HL-60/S4 treated with phorbol 12-myristate 13-acetate at 8.2 ng/mL for 4 days and 3 days (cell line): ENCODE results near the gene DNAJC17.

Source experiments
- in situ Hi-C: fragments of 300-500 bp; cut with MboI; formaldehyde crosslinking; loops from 2 replicates; pipeline ENCODE4 v1.15.0; 2022; ENCODE audit warnings: low sequenced_read_pairs

DNAJC17 gene

GRCh38 chr15:40830884-40831283 is 23.6 kb upstream of the DNAJC17 start:
- in situ Hi-C loops = no loop called here

DNA sequence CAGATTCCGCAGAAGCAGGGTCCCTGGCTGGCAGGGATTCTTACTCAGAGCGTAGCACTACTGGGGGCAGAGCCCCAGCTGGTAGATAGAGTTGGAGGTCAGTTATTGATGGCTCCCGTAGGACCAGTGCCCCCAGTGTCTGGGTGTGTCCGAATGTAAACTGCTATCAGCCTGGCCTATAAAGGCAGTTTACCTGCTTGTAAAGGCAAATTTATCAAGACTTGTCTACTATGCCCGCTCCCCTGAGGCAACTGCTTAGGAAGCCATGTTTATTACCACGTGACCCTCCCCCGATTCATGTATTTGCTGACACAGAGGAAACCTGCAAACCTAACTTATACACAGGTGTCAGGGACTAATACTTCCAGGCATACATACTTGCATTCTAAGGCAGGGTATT is 21.8 kb upstream of the DNAJC17 start:
- in situ Hi-C loops = no loop called here

DNA sequence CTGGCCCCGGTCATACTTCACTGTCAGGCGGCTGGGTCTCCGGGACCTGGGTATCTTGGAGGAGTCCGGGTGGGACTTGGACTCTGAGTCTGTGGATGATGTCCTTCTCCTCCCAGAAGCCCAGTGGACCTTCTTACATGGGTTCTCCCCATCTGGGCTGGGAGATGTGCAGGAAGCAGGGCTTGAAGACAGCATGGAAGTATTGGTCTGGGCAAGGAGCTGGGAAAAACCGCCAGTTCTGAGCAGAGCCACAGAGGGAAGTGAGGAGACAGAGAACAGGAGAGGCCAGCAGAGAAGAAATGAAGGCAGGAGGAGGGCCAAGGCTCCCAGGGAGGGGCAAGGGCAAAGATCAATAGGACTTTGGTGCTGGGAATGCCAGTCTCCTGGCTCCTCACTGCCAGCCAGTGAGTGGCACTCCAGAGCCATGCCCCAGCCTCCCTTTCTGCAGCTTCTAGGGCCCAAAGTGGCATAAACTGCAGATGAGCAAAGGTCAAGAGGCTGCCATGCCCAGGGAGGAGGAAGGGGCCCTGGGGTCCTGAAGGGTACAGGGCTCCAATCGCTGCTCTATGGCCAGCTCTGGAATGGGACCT is 21.3 kb upstream of the DNAJC17 start, which contains the start of gene PPP1R14D:
Gene PPP1R14D (minus strand): TSS at position 262 of the 590 bp plus-strand sequence. CDS start 67 bp downstream, at position 195.
- in situ Hi-C loops = no loop called here

DNA sequence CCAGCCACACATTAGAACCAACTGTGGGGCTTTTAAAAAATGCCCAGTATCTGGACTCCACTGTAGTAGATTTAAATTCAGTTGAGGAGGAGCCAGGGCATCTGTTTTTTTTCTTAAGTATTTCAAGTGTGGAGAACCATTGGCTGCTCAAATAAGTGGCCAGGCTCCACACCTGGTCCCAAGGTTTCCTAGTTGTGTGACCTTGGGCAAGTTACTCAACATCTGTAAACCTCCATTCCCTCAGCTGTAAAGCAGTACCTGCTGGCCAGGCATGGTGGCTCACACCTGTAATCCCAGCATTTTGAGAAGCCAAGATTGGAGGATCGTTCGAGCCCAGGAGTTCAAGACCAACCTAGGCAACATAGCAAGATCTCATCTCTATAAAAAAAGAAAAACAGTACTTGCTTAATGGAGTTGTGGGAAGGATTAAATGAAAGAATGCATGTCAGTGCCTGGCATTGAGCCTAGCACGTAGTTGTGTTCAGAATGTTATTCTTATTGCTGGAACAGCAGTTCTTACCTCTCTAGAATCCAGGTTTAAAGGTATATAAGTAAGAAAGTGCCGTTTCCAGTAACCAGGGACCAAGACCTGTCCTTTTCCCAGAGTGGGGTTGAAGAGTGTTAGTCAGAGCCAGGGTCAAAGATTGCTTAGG is 19.3 kb upstream of the DNAJC17 start:
- in situ Hi-C loops = no loop called here

DNA sequence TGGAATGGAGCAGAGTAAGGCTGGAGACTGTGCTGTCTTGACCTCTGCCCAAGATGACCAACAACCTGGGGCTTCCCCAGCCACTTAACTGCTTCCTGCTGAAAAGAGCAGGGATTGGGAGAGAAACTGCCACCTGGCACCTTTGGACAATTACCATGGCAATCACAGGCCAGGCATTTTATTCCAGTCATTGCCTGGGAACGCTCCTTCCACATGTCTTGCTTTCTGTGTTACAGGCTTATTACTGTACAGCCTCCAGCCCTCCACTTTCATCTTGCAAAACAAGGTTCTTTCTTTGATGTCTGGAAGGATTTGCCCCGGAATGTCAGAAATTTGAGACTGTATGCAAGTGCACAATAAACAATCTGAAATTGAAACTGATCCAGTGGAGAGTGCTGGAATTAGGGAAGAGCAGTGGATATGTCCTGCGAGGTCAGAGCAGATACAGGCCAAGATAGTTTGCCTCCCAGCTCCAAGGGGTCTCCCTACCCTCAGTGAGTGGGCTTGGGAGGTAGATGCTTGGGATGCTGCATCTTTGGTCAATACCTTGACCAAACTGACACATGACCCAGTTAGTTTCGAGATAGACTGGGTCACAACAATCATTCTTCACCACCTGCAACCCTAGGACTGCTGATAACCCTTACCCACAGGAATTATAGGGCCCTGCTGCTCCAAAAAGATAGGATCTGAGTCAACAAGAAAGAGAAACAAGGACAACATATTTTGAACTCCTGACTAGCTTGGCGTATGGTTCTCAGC is 18.6 kb upstream of the DNAJC17 start:
- in situ Hi-C loops = no loop called here

- in situ Hi-C loops = no loop called here
These were observed 16.5 kb upstream of the DNAJC17 start for GRCh38 chr15:40823572-40824343.

GRCh38 chr15:40821195-40821594 is 13.9 kb upstream of the DNAJC17 start:
- in situ Hi-C loops = no loop called here

DNA sequence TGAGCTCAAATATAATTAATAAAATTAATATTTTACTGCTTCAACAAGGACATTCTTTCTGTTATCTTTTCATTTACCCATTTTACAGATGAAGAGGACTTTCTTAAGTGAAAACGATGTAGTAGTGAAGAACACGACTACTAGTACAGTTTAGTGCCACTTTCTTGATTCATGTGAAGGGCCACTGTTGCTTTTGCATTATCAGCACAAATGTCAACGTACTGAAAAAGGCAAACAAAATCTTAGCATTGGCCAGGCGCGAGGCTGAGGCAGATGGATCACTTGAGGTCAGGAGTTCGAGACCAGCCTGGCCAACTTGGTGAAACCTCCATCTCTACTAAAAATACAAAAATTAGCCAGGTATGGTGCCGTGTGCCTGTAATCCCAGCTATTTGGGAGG is 11.8 kb upstream of the DNAJC17 start:
- in situ Hi-C loops = no loop called here

- in situ Hi-C loops = no loop called here
These were observed 7.9 kb upstream of the DNAJC17 start for GRCh38 chr15:40815042-40815698.

GRCh38 chr15:40812721-40813425 is 5.6 kb upstream of the DNAJC17 start:
- in situ Hi-C loops = no loop called here

DNA sequence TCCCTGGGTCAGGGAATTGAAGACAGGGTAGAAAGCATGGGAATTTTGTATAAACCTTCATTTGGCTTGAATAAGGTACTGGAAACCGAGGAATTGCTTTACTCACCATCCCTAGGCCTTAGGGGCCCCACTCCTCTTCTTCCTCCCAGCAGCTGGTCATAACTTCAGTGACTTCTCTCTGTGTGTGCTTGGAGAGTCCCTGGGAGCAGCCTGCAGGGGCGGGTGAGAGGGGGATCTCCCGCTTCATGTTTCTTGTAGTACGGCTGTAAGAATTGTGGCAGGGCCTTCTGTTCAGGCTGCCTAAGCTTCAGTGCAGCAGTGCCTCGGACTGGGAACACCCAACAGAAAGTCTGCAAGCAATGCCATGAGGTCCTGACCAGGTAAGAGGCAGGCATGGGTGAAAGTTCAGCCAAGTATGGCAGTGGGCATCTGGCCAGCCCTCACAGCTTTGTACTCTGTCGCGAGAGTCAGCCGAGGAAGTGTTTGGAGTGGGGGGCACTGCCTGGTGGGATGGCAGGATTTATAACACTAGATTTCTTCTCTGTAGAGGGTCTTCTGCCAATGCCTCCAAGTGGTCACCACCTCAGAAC is 1.7 kb upstream of the DNAJC17 start:
- in situ Hi-C loops = no loop called here

DNA sequence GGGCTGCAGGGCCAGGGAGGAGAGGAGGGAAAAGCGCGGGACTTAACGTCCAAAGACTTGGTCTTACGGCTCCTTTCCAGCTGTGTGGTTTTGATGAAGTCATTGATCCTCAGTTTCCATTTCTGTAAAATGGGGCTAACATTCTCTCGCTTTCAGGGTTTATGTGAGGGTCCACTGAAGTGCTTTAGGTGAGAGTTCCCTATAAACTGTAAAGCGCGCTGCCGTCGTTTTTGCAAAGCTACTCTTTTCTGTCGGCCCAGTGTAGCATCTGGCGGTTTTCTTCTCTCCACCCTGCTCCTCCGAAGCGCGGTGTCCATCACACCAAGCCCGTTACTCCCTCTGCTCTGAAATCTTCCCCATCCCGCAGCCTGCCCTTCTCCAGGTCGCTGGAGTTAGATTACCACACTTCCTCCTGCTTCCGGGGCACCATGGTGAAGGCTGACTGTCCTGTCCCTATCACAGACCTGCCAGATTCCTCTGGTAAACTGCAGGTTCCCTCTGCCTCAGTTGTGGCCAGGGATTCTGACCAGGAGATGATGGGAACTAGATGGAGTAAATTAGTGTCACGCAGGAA is 702 bp upstream of the DNAJC17 start:
- in situ Hi-C loops = no loop called here

- in situ Hi-C loops = no loop called here
These were observed 623 bp downstream of the DNAJC17 start for GRCh38 chr15:40806672-40807027.

DNA sequence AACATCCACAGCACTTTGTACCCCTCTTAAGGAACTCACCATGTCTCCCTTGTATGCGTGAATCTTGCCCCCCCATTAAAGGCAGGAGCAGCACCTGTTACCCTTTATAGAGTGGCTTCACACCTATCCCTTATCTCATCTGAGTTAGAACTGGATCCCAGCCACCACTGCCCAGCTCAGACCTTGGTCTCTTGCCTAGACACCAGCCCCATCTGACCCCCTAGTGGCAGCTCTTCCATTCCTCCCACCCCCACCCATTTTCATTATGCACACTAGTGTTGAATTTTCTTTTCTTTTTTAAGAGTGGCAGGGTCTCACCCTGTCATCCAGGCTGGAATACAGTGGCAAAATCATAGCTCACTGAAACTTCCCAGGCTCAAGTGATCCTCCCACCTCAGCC is 3.6 kb downstream of the DNAJC17 start:
- in situ Hi-C loops = no loop called here

DNA sequence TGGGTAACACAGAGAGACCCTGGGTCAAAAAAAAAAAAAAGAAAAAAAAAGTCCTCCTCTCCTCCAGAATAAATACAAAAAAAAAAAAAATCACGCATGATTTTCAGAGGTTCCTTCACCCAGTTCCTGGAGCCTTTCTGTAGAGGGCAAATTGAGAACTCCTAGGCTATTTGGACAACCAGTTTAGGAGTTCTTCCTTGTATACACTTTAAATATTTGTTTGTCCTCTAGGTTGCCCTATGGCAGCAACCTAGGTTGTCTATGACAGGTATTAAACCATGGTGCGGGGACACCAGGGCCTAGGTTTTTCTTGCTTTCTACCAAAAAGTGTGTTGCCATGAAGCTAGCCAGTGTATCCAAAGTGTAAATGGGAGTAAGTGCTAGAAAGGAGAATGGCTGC is 4.2 kb downstream of the DNAJC17 start:
- in situ Hi-C loops = no loop called here

GRCh38 chr15:40799523-40799922 is 7.8 kb downstream of the DNAJC17 start:
- in situ Hi-C loops = no loop called here

GRCh38 chr15:40796512-40796911 is 10.8 kb downstream of the DNAJC17 start:
- in situ Hi-C loops = no loop called here

GRCh38 chr15:40796041-40796440 is 11.2 kb downstream of the DNAJC17 start:
- in situ Hi-C loops = no loop called here

DNA sequence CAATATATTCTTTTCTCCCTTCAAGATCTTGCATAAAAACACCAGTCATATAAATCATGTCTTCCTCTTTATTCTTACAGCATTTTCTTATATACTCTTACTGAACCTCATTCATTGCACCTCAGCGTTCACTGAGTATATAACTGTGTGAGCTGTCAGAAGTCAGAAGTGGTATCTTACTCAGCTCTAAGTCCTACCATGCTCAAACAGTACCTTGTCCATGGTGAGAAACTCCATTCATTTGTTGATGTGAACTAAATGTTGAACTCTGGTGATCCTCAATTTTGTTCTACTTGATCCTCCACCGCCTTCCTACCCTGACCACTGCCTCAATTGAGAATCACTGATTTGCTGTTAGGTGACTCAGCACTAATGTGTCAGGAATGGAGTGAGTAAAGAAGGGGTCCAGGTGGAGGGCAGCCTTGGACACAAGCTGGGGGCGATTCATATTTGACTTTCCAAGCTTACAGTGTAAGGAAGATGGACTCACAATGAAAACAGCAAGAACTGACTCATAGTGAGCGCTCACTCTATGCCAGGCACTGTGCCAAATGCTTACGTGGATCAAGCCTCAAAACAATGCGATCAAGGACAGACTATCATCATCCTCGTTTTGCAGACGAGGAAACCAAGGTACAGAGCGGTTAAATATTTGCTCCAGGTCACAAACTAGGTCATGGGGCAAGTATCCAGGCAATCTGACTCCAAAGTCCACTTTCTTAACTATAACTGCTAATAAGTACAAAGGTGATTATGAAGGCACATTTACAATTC is 13.9 kb downstream of the DNAJC17 start:
- in situ Hi-C loops = no loop called here
